ENCODE data around the gene TMEM213.

TMEM213 gene

GRCh38 chr7:138833596-138833995, 35.8 kb downstream of the TMEM213 start:
- no peak for DNase-seq (ENCODE audit: low read depth)
- TF ChIP-seq CTCF (IDR thresholded peaks at IDR 0.05; ENCODE audit: control insufficient read depth, extremely low read depth, insufficient read depth) = no peak
- H3K4me3 ChIP-seq (ENCODE audit: low read depth, low read length) = no peak overlapping the region

- no peak overlapping the region for H3K4me3 ChIP-seq (ENCODE audit: low read depth, low read length)
- DNase-seq (ENCODE audit: low read depth) = no peak
- no peak for TF ChIP-seq CTCF (IDR thresholded peaks at IDR 0.05; ENCODE audit: control insufficient read depth, extremely low read depth, insufficient read depth)
These were observed 36.8 kb downstream of the TMEM213 start for GRCh38 chr7:138834583-138834982.

- no peak for DNase-seq (ENCODE audit: low read depth)
- H3K4me3 ChIP-seq (ENCODE audit: low read depth, low read length) = no peak overlapping the region
- TF ChIP-seq CTCF (IDR thresholded peaks at IDR 0.05; ENCODE audit: control insufficient read depth, extremely low read depth, insufficient read depth) = no peak
These were observed 37.3 kb downstream of the TMEM213 start for GRCh38 chr7:138835087-138835486.

GRCh38 chr7:138837627-138838026, 39.8 kb downstream of the TMEM213 start:
- no peak for TF ChIP-seq CTCF (IDR thresholded peaks at IDR 0.05; ENCODE audit: control insufficient read depth, extremely low read depth, insufficient read depth)
- DNase-seq (ENCODE audit: low read depth) = peak; percentile 1
- H3K4me3 ChIP-seq (ENCODE audit: low read depth, low read length) = no peak overlapping the region

GRCh38 chr7:138838166-138838565, 40.4 kb downstream of the TMEM213 start:
- TF ChIP-seq CTCF (IDR thresholded peaks at IDR 0.05; ENCODE audit: control insufficient read depth, extremely low read depth, insufficient read depth) = no peak
- H3K4me3 ChIP-seq (ENCODE audit: low read depth, low read length) = no peak overlapping the region
- DNase-seq (ENCODE audit: low read depth) = no peak

- TF ChIP-seq CTCF (IDR thresholded peaks at IDR 0.05; ENCODE audit: control insufficient read depth, extremely low read depth, insufficient read depth) = no peak
- DNase-seq (ENCODE audit: low read depth) = no peak
- no peak overlapping the region for H3K4me3 ChIP-seq (ENCODE audit: low read depth, low read length)
These were observed 44.3 kb downstream of the TMEM213 start for GRCh38 chr7:138842111-138842510.
